Pancreas (tissue), 10 donors: ENCODE measurements around the gene FOXJ2. TPM values are rescaled to one million over a fixed set of nuclear protein-coding genes. Genes with fewer than 3 reads are reported as not detected.
"Not testable (repeated sequence)": the region's sequence is repeated elsewhere in the genome, so short reads cannot be mapped to it uniquely, and the experiment has no call there.

Experiments
- ATAC-seq, 4 donors: fragments of 200-7000 bp; cut with Tn5 transposase; one replicate each; pipeline versions ENCODE4 v1.8.0 to v1.9.1; 2020; ENCODE audit warnings: mild to moderate bottlenecking in 4 of 4, moderate library complexity in 4 of 4
- DNase-seq, 6 donors: peaks; one replicate each; pipeline ENCODE4 v3.0.0-alpha.2; 2020
- FAIRE-seq: peaks from 2 replicates; lab custom pipeline; 2012; peaks lifted over from hg19 to GRCh38; lab: Jason Lieb, UNC
- H3K27ac ChIP-seq, 4 donors: fragments of 200-600 bp; sonication (generic); 1 replicate in 3 of 4; 2 replicates in 1 of 4; pipeline versions ENCODE4 v1.5.0 to v1.8.0; 2020
- H3K27me3 ChIP-seq, 4 donors: fragments of 200-600 bp; one replicate each; pipeline ENCODE4 v1.8.0; 2021
- H3K36me3 ChIP-seq, 3 donors: fragments of 200-600 bp; sonication (generic) in 1 of 3; one replicate each; pipeline versions ENCODE4 v1.5.0 to v1.8.0; 2020 to 2021
- H3K4me1 ChIP-seq, 3 donors: fragments of 200-600 bp; one replicate each; pipeline ENCODE4 v1.8.0; 2021
- H3K4me3 ChIP-seq, 4 donors: fragments of 200-600 bp; sonication (generic) in 2 of 4; one replicate each; pipeline versions ENCODE4 v1.5.0 to v1.8.0; 2020 to 2021
- H3K9me3 ChIP-seq, 4 donors: fragments of 200-600 bp; one replicate each; pipeline ENCODE4 v1.8.0; 2021
- WGBS, 2 donors: extraction: QIAGEN DNeasy Blood & Tissue Kit; methylation state at CpG; one replicate each; pipeline ENCODE4 v1.1.7; 2013; 5-methylcytosine and 5-hydroxymethylcytosine counted together
- intact Hi-C, 3 donors: fragments of 100-400 bp; cut with DNase I; formaldehyde crosslinking; loops; one replicate each; pipeline versions ENCODE4 v1.11.1 to v1.14.2; 2022
- polyA plus RNA-seq, 2 donors: library from polyadenylated mRNA; stranded (reverse); fragments of 200-250 nt; gene quantifications; one replicate each; pipeline ENCODE4 v1.2.3, GENCODE V29; 2013
- total RNA-seq, 6 donors: library from RNA; stranded (reverse); fragmentation: NEBNext Ultra II Directional in 4 of 6; extraction: Animal tissue kit (Norgen Biotek cat#: 25700) in 4 of 6; gene quantifications; one replicate each; pipeline versions ENCODE4 v1.2.1 to v1.2.4, GENCODE V29; 2021 to 2023
- TF ChIP-seq, protein P1 (sequence below), 4 donors: fragments of 200-600 bp; sonication (generic) in 3 of 4; IDR thresholded peaks; one replicate each; pipeline versions ENCODE4 v1.5.0 to v1.8.0; 2021; ENCODE audit warnings: antibody characterized with exemption in 4 of 4
- donor health status: healthy with polysubstance abuse.
- donor health status: DM: no; HTN: no; CAD: no; lungs with moderate emphysema.
- donor health status: DM: no; HTN: no; CAD: no.
- donor health status: control.
- donor health status: control.
- donor health status: Bipolar disorder and iron deficiency.
- donor health status: DM: yes; HTN: yes; CAD: no.
- donor health status: DM: no; HTN: no; CAD: no.
- donor health status: DM: no; HTN: no; CAD: no.
- donor health status: DM: yes; HTN: yes; CAD: no.

Gene FOXJ2
- total and polyA plus RNA-seq, 8 donors, result 5.3 to 10.4 (median 6.9) TPM

DNA sequence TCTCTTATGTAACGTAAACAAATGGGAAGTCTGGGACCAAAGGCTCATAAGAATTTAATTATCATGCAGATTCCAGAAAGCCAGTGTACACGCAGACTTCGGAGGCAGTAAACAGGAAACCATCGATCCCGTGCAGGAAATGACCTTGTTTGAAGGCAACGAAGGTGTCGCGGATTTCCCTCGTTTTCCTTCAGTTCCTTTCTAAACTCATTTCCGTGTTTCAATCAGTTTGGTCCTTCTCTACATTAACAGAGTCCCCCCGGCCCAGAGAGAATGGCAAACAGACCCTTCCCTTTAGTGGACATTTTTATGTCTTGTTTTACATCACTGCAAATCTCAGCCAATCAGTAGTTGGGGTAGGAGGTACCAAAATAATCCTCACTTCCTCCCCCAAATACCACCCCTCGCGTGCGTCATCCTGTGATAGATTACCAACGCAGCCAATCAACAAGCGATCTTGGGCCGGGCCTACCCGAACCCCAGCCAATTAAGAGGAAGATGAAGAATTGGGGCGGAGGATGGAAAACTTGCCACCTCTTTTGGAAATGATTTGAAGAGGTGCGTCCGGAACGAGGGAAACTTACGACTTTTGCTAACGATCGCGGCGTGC lies 6.1 kb upstream of the FOXJ2 start:
- WGBS, 2 donors, result 0% methylated on average over 27 of the region's 27 CpGs
- TF ChIP-seq, protein P1, sequence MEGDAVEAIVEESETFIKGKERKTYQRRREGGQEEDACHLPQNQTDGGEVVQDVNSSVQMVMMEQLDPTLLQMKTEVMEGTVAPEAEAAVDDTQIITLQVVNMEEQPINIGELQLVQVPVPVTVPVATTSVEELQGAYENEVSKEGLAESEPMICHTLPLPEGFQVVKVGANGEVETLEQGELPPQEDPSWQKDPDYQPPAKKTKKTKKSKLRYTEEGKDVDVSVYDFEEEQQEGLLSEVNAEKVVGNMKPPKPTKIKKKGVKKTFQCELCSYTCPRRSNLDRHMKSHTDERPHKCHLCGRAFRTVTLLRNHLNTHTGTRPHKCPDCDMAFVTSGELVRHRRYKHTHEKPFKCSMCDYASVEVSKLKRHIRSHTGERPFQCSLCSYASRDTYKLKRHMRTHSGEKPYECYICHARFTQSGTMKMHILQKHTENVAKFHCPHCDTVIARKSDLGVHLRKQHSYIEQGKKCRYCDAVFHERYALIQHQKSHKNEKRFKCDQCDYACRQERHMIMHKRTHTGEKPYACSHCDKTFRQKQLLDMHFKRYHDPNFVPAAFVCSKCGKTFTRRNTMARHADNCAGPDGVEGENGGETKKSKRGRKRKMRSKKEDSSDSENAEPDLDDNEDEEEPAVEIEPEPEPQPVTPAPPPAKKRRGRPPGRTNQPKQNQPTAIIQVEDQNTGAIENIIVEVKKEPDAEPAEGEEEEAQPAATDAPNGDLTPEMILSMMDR (IDR thresholded peaks at IDR 0.05), result no peak
- Histone ChIP-seq H3K4me1 (peaks cover 0 to 3% (median 0%) of the 10 kb centered on the region in 3 donors), H3K27me3 (no peaks in the 10 kb centered on the region), H3K4me3 (peak overlapping the region; percentile 47 to 62 (median 56)), H3K9me3 (no peaks in the 10 kb centered on the region), H3K27ac (peak overlapping the region; percentile 94 to 100 (median 98)), H3K36me3 (no peaks in the 10 kb centered on the region)
- ATAC-seq (peak; percentile 96 to 98 (median 98)), FAIRE-seq (peak; percentile 99), DNase-seq (peak; percentile 85 to 98 (median 96))
- intact Hi-C loops, result no loop called here

DNA sequence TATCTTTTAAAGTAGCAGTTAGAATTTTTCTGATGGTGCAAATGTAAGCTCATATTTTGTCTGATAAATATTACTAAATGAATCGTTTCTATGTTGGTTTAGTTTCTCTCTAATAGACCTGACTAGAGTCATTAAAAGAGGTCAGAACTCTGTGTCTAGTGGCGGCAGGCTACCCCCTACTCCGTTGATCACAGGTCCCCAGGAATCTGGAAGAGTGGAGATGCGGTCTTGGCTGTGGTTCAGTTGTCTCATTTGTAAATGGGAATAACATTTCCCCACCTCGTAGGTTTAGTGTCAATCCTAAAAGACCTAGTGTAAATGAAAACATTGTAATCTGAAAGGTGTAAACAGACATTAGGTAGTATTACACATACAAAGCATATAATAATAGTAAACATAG lies 4.7 kb upstream of the FOXJ2 start:
- Histone ChIP-seq H3K9me3 (no peaks in the 10 kb centered on the region), H3K4me1 (peaks cover 0 to 8% (median 6%) of the 10 kb centered on the region in 3 donors), H3K36me3 (no peaks in the 10 kb centered on the region), H3K27ac (no peak overlapping the region), H3K27me3 (no peaks in the 10 kb centered on the region), H3K4me3 (peak overlapping the region in 2 of 4 donors; percentile 59 to 62)
- WGBS, 2 donors, result 55 to 56% methylated on average over 5 of the region's 5 CpGs
- DNase-seq (no peak), ATAC-seq (no peak), FAIRE-seq (no peak)
- TF ChIP-seq, protein P1 (IDR thresholded peaks at IDR 0.05), result no peak
- intact Hi-C loops, result no loop called here

DNA sequence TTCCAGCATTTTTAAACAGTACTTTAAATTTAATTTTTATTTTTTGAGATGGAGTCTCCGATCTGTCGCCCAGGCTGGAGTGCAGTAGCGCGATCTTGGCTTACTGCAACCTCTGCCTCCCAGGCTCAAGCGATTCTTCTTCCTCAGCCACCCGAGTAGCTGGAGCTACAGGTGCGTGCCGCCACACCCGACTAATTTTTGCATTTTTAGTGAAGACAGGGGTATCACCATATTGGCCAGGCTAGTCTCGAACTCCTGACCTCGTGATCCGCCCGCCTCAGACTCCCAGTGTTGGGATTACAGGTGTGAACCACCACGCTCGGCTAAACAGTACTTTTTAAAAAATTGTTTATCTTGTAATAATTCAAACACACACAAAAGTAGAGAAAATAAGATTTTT lies 4.2 kb upstream of the FOXJ2 start:
- ATAC-seq, result no peak
- 96 to 97% methylated on average over 15 of the region's 15 CpGs for WGBS, 2 donors
- H3K36me3 ChIP-seq, result no peaks in the 10 kb centered on the region
- TF ChIP-seq, protein P1 (IDR thresholded peaks at IDR 0.05), result no peak
- intact Hi-C loops, result no loop called here
- no peak for FAIRE-seq
- no peaks in the 10 kb centered on the region for H3K9me3 ChIP-seq
- no peaks in the 10 kb centered on the region for H3K27me3 ChIP-seq
- H3K4me1 ChIP-seq, result peaks cover 0 to 8% (median 6%) of the 10 kb centered on the region in 3 donors
- DNase-seq, result no peak
- H3K4me3 ChIP-seq, result no peak overlapping the region
- H3K27ac ChIP-seq, result no peak overlapping the region

DNA sequence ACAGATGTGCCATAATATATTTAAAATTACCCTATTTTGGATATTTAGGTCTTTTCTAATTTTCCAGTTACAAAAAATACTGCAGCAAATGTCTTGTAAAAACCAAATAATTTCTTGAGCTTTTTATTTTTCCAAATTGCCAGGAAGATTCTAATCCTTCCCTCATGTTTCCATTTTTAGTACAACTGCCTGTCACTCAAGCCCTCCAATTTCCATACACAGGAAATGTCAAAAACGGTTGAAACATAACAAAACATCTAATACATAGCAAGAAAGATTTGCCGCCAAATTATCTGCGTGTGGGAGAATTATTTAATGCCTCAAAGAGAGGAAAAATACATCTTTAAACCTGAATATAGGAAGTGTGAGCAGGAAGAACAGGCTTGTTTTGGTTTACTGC lies 2.3 kb upstream of the FOXJ2 start:
- no peak overlapping the region for H3K27ac ChIP-seq
- WGBS, 2 donors, result 69 to 78% methylated on average over 3 of the region's 3 CpGs
- ATAC-seq, result no peak
- FAIRE-seq, result no peak
- intact Hi-C loops, result no loop called here
- DNase-seq, result no peak
- TF ChIP-seq, protein P1 (IDR thresholded peaks at IDR 0.05), result no peak
- H3K36me3 ChIP-seq, result no peaks in the 10 kb centered on the region
- no peaks in the 10 kb centered on the region for H3K9me3 ChIP-seq
- H3K4me3 ChIP-seq, result no peak overlapping the region
- no peaks in the 10 kb centered on the region for H3K27me3 ChIP-seq
- peaks cover 0 to 24% (median 21%) of the 10 kb centered on the region in 3 donors for H3K4me1 ChIP-seq

DNA sequence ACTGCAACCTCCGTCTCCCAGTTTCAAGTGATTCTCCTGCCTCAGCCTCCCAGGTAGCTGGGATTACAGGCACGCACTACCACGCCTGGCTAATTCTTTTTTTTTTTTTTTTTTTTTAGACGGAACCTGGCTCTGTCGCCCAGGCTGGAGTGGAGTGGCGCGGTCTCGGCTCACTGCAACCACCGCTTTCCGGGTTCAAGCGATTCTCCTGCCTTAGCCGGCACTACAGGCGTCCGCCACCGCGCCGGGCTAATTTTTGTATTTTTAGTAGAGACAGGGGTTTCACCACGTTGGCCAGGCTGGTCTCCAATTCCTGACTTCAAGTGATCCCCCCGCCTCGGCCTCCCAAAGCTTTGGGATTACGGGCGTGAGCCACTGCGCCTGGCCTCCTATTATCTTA lies 1.5 kb upstream of the FOXJ2 start:
- H3K9me3 ChIP-seq, H3K27ac ChIP-seq, H3K4me3 ChIP-seq, H3K36me3 ChIP-seq, DNase-seq, ATAC-seq, FAIRE-seq, intact Hi-C loops, H3K27me3 ChIP-seq: not testable (repeated sequence)
- WGBS, 2 donors, result 96% methylated on average over 23 of the region's 23 CpGs
- H3K4me1 ChIP-seq, result peaks cover 4 to 32% (median 28%) of the 10 kb centered on the region in 3 donors
